Stimulated activated naive CD4-positive, alpha-beta T cell (primary cell): ENCODE results near the gene ALKBH6.
"Not testable (repeated sequence)": the region's sequence is repeated elsewhere in the genome, so short reads cannot be mapped to it uniquely, and the experiment has no call there.

Experiments
- DNase-seq, 6 experiments: peaks; one replicate each; lab custom pipeline; 2025; lab: John Stamatoyannopoulos, UW

Gene ALKBH6

DNA sequence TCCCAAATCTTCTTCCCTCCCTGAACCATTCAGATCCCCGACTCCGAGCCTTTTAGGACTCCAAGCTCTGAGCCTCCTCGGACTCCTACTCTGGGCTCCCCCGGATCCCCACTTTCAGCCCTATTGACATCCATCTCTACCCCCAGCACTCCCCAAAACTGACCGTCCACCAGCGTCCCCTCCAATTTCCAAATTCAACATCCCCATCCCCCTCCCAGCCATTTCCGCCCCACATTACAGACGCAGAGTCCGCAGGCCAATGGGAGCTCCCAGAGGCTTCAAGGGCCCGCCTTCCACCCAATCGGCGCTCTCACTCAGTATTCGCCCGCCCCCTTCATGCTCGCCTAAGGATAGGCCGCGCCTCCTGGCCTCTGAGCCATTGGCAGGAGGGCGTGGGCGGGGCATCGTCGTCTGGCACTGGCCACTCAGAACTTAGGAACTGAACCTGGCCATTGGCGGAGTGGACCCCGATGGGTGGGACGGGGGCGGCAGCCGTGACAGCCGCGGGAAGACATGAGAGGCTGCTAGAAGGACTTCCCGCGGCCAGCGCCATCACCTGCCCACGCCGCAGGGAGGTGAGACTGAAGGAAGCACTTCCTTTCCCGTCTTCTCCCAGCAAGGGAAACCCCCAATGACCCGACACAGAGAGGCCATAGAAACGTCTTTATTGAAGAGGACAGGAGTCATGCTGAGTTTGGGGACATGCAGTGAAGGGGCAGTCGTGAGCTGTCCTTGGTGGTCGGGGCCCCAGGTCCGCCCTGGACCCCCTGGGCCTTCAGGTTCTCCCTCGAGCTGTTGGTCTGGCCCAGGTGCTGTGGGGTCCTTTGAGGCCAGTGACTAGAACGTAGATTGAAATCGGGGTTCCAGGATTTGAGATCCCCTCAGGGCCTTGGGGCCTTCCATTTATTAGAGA lies at the start of gene ALKBH6:
Gene ALKBH6 (minus strand): TSS at position 202 of the 913 bp plus-strand sequence. CDS start 816 bp downstream, outside the sequence.
- peak; percentile 95 to 99 (median 96) for DNase-seq

GRCh38 chr19:36061367-36061766 lies 47.4 kb upstream of the ALKBH6 start:
- DNase-seq = no peak

DNA sequence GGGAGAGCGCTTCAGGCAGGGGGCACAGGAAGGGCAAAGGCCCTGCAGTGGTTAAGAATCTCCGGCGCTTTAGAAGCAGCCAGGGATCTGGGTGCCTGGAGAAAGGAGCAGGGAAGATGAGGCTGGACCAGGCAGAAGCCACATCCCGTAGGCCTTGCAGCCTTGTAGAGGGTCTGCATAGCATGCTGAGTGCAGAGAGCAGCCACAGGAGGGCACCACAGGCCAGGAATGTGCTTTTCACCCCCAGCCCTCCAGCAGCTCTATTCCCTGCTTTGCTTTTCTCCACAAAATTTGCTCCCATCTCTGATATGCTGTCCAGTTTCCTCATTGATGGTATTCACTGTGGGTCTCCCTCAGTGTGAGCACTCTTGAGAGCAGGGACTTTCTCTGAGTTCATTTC lies 46.4 kb upstream of the ALKBH6 start:
- DNase-seq = no peak

GRCh38 chr19:36059180-36059910 lies 45.3 kb upstream of the ALKBH6 start:
- DNase-seq = no peak

GRCh38 chr19:36058481-36059179 lies 44.6 kb upstream of the ALKBH6 start:
- DNase-seq = no peak

GRCh38 chr19:36054733-36055686 lies 41.0 kb upstream of the ALKBH6 start, which contains the start of gene WDR62:
Gene WDR62, plus strand, starts transcription at chr19:36054897. Its CDS starts 75 bp downstream, at chr19:36054972.
- DNase-seq = peak in 4 of 6 experiments; percentile 96 to 99 (median 98)

DNA sequence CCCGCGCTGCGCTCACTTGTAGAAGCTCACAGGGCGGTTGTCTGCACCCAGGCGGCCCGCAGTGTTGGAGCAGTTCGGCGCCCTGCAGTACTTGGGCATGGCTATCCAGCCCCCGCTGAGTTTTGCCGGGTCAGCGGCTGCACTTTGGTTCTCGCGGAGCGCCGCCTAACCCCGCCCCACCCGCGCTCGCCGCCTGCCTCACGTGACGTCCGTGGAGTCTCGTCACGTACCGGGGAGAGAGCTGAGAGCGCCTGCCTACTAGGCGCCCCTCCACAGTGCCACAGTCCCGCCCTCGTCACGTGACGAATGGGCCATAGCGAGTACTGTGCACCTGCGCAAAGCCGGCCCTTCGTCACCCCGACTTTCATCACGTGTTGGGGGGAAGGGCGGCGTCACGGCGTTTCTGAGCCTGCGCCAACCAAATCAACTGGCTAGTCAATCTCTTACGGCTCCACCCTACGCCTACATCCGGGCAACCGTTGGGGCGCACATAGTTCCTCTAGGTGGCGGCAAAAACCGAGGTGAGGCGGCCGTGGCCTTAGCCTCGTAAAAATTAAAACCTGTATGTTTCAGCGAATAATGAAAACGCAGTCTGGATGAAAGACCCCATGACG lies 40.2 kb upstream of the ALKBH6 start, which contains the start of gene THAP8:
Gene THAP8 (minus strand): TSS at position 167 of the 614 bp plus-strand sequence. CDS start 68 bp downstream, at position 99.
- peak; percentile 98 to 100 (median 99) for DNase-seq

- no peak for DNase-seq
Observed at GRCh38 chr19:36051637-36052036, 37.6 kb upstream of the ALKBH6 start.

- DNase-seq = no peak
Observed at GRCh38 chr19:36051236-36051635, 37.2 kb upstream of the ALKBH6 start.

GRCh38 chr19:36049080-36049698 lies 35.2 kb upstream of the ALKBH6 start:
- no peak for DNase-seq

GRCh38 chr19:36047835-36048234 lies 33.8 kb upstream of the ALKBH6 start:
- no peak for DNase-seq

DNA sequence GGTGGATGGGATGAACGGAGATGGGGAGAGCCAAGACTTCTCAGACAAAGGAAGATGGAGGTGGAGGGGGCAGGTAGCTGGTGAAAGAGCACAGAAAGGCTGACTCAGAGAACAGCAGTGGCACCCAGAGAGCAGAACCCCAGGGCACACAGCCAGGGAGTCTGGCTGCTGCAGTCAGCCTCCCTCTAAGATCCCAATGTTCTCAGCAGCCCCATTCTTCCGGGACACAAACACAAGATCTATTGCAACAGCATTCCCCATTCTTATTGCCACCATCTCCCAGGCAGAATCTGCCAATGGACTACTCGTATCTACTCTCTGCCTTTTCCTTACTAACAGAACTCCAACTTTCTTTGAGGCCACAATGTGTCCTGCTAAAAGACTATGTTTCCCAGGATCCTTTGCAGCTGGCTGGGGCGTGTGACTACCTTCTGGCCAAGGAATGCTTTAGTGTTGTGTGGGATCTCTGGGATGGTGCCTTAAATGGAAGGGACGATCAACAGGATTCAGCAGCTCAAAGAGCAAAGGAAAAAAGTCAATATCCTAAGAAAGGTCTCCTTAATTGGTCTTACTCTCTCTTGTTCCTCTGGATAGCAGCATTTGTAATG lies 32.5 kb upstream of the ALKBH6 start:
- DNase-seq = no peak

DNA sequence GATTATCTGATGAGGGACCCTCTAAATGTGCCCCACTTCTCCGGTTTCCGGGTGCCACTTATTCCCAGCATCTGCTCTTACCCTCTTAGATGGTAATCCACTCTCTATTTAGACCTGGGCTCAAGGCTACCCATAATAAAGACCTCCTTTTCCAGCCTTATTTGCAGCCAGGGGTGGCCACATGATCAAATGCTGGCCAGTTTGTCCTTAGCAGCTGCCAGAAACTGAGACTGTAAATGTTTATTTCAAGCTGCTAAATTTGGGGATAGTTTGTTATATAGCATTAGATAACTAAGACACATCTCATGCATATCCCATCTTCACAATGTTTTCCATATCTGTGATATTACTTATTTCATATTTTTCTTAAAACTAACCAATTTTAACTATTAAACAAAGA lies 29.9 kb upstream of the ALKBH6 start:
- no peak for DNase-seq

GRCh38 chr19:36041831-36042230 lies 27.8 kb upstream of the ALKBH6 start:
- no peak for DNase-seq

GRCh38 chr19:36041092-36041491 lies 27.1 kb upstream of the ALKBH6 start:
- not testable (repeated sequence) for DNase-seq

- DNase-seq = no peak
Observed at GRCh38 chr19:36040495-36040894, 26.5 kb upstream of the ALKBH6 start.

GRCh38 chr19:36032251-36033104 lies 18.5 kb upstream of the ALKBH6 start, which contains the start of gene CLIP3:
Gene CLIP3, minus strand, starts transcription at chr19:36032873. Its CDS starts 516 bp downstream, at chr19:36032357.
- peak in 5 of 6 experiments; percentile 8 to 38 (median 15) for DNase-seq

- no peak for DNase-seq
Observed at GRCh38 chr19:36031308-36031707, 17.3 kb upstream of the ALKBH6 start.
